ENCODE measurements around the gene RPS5.
"Not testable (repeated sequence)": the region's sequence is repeated elsewhere in the genome, so short reads cannot be mapped to it uniquely, and the experiment has no call there.

Gene RPS5

GRCh38 chr19:58356766-58357480 is 30.1 kb upstream of the RPS5 start:
- DNase-seq = no peak

DNA sequence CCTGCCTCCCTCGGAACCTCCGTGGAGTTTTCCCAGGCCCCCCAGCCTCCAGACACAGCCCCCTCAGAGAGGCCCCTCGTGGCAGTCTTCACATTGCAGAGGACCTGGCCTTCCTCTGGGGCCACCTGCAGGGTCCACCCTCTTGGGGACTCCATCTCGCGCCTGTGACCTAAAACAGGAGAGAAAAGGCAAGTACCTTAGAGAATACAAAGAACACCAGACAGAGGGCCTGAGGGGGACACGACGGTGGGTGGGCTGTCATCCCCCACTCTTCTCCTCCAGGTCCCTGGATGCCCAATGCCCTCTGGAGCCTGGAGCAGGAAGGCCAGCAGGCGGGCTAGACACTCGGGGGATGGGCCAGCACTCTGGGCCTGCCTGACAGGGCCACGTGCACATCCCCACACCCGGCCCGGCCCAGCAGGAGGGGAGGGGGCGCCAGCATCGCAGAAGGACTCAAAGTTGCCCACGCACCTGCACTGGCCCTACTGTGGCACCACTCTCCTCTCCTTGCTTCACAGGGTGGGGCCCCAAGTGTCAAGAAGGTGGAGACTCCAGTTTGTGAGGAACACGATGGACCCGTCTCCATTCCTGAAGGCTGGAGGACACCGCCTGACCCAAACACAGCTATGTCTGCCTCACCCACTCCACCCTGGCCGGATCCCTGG is 29.5 kb upstream of the RPS5 start:
- no peak for DNase-seq

DNA sequence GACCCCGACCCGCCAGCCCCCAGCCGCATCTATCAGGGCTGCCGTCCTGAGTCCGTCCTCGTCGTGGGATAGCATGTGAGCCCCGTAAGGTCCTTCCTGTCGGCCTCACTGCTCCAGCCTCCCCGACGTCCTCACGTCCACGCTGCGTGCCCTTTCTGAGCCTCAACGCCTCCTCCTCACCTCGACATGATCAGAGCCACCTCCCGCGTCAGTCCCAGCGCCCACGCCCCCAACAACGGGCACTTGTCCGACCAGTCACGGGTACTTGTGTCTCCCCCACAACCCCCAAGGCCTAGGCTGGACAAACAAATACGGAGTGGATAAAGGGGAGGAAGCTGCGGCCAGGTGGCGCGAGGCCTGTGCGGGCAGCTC is 25.2 kb upstream of the RPS5 start:
- DNase-seq = no peak

- peak; percentile 97 for DNase-seq
Observed at GRCh38 chr19:58362272-58362994, 24.6 kb upstream of the RPS5 start, which contains the start of gene ZNF497. Gene ZNF497, minus strand, starts transcription at chr19:58362751. Its CDS starts 5,116 bp downstream, at chr19:58357635.

DNA sequence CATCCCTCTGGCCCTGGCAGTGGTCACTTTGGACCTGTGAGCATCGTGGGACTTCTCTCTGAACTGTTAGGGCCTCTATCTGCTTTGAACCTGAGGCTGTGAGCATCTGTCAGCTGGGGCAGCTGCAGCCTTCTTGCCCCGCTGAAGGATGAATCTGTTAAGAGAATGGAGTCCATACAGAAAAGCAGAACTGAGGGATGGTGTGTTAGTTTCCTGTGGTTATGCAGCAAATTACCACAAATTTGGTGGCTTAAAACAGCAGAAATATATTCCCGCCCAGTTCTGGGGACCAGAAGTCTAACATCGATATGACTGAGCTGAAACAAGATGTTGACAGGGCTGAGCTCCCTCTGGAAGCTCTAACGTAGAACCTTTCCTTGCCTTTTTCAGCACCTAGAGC is 22.9 kb upstream of the RPS5 start:
- DNase-seq = no peak

GRCh38 chr19:58366585-58367430 is 20.3 kb upstream of the RPS5 start:
- DNase-seq = no peak

DNA sequence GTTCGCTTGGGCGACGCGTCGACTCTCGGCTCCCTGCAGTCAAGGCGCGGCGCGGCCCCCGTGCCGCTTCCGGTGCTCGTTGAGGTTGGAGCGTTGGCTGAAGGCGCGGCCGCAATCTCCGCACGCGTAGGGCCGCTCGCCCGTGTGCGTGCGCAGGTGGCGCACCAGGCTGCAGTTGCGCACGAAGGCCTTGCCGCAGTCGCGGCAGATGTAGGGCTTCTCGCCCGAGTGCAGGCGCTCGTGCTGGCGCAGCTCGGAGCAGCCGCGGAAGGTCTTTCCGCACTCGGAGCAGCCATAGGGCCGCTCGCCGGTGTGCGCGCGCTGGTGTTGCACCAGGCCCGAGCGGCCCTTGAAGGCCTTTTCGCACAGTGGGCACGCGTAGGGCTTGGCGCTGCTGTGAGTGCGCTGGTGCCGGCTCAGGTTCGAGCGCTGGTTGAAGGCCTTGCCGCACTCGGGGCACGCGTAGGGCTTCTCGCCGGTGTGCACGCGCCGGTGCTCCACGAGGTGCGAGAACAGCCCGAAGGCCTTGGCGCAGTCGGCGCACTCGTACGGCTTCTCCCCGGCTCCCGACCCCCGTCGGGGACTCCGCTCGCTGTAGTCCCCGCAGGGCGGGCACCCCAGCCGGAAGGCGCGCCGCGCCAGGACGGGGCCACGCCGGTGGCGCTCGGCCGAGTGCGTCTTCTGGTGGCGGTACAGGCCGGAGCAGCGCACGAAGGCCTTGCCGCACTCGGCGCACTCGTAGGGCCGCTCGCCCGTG is 19.2 kb upstream of the RPS5 start:
- DNase-seq = no peak

DNA sequence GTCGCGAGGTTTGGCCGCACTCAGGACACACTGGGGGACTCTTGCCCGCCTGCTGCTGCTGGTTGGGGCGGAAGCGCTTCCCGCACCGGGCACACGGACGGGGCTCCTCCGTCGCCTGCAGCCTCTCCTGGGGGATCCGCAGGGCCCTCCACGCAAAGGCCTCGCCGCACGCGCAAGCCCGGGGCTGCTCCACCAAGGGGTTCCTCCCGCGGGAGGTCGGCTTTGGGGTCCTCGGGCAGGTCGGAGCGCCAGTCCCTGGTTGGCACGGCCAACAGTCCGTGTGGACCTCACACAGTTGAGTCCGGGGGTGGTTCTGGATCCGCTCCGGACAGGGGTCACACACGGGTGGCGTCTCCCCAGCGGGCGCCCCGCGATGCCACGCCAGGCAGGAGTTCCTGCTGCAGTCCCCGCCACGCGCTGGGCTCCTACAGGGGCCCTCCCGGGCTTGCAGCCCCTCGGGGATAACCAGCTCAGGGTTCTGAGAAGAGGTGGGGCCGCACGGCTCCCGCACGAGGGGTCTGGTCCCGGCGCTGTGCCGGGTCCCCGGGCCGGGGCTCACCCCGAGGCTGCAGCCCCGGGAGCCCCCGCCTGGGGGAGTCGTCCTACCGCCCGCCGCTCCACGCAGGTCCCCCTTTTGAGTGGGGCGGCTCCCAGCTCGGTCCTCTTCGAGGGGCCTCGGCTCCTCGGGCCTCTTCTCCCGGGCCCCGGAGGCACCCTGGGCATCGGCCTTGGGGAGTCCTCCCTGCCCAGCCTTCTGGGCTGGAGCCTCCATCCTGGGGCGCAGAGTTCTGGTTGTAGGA is 18.3 kb upstream of the RPS5 start:
- no peak for DNase-seq

- DNase-seq = no peak
Observed at GRCh38 chr19:58372311-58373133, 14.5 kb upstream of the RPS5 start.

GRCh38 chr19:58374200-58374599 is 12.9 kb upstream of the RPS5 start:
- DNase-seq = no peak

DNA sequence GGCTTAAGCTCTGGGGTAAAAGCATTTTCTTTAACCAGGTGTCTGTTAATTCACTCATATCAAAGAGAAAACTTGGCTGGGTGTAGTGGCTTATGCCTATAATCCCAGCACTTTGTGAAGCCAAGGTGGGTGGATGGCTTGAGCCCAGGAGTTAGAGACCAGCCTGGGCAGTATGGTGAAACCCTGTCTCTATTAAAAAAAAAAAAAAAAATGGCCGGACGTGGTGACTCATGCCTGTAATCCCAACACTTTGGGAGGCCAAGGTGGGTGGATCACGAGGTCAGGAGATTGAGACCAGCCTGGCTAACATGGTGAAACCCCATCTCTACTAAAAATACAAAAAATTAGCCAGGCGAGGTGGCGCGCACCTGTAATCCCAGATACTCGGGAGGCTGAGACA is 10.3 kb upstream of the RPS5 start:
- not testable (repeated sequence) for DNase-seq

DNA sequence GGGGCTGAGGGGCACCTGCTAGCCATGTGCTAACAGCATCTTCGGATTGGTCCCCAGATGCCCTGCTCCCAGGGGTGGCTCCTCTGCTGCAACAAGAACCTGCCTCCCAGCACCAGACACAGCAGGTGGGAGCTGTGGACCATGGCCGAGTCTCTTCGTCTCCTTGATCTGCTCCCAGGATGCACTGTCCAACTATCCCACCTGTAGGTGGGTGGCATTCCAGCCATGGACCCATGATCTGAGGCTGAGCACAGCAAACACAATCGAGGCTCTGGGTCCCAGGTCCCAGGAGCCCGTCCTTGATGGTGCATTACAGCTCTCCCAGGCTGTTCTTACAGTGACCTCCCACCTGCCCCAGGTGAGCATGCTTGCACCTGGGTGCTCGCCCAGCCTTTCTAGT is 7.8 kb upstream of the RPS5 start:
- DNase-seq = no peak

DNA sequence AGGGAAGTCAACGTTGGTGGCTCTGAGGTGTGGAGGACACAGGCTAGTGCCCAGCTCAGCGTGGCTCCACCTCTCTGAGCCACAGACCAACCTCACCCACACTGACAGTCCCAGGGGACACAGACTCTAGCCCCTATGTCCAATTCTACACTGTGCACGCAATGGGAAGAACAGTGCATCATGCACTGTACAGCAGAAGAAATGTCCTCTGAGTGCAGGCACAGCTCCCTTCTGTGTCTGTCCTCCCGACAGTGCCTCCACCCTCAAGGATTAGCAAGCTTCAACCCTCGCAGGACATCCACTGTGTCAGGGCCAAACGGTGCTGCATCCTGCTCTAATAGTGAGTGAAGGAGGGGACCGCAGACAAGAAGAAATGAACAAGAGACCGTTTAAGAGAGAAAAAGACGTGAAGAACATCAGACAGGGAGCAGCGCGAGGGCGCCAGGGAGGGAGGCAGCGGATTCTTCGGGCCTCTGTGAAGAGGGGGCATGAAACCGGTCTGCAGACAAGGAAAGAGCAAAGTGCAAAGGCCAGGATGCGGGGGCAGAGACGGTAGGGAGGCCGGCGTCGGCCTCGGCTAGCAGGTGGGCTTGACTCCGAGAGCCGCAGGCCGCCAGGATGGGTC is 6.9 kb upstream of the RPS5 start:
- no peak for DNase-seq

GRCh38 chr19:58380662-58381459 is 6.2 kb upstream of the RPS5 start, which contains the start of gene ZNF837:
Gene ZNF837, minus strand, starts transcription at chr19:58381030. Its CDS starts 11,698 bp downstream, at chr19:58369332.
- peak; percentile 100 for DNase-seq

DNA sequence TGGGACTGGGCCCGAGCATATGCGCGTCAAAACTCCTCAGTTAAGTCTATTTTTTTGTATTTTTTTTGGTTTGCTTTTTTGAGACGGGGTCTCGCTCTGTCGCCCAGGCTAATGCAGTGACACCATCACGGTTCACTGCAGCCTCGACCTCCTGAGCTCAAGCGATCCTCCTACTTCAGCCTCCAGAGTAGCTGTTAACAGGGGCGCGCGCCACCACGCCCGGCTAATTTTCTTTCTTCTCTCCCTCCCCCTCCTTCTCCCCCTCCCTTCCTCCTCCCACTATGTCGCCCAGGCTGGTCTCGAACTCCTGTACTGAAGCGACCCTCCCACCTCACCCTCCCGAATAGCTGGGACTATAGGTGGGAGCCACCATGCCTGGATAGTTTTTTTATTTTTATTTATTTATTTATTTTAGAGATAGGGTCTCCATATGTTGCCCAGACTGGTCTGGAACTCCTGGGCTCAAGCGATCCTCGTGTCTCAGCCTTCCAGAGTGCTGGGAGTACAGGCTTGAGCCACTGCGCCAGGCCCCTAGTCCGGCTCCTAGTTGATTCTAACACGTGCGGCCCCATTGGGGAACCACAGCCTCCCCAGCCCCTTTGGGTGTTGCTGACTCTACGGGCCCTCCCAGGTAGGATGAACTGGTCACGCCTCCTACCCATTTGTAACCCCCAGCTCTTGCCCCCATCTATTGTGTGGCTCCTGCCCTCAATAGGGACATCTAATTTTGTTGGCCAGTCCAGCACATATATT is 5.4 kb upstream of the RPS5 start:
- DNase-seq = no peak

GRCh38 chr19:58382997-58383603 is 4.0 kb upstream of the RPS5 start:
- no peak for DNase-seq

DNA sequence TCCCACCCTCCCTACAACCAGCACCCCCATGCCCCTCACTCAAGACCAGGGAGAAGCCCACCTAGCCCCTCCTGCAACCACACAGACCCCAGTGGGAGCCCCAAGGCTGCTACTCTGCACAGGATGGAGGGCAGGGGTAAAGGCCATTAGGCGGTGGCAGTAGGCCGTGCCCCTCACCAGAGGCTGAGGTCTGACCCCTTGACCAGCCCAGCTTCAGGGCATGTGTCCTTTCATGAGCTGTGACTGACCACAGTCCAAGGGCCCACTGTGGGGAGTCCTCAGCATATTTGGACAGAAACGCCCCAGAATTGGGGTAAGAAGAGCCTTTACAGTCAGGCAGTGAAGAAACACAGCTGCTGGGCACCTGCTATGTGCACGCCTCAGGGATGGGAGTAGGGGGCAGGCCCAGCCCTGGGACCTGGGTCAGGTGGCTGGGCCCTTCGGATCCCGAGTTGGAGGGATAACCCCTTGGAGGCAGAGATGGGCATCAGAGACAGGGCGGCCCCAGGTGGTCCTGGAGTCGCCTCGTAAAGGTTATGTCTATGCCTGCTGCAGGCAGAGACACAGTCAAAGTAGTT is 1.7 kb upstream of the RPS5 start:
- DNase-seq = no peak
